H1 (cell line): ENCODE measurements around the gene LFNG. TPM values are rescaled to one million over a fixed set of nuclear protein-coding genes. Genes with fewer than 3 reads are reported as not detected.

Source experiments
- CTCF ChIA-PET: fragments of 300-600 bp; sonication (Branson Sonifier 250); formaldehyde crosslinking; loops from one replicate; lab custom pipeline; 2021; ENCODE audit not compliant: partially characterized antibody; lab: Charles Lee
- POLR2A ChIA-PET: fragments of 300-600 bp; sonication (Branson Sonifier 250); formaldehyde crosslinking; loops from one replicate; lab custom pipeline; 2021; ENCODE audit warnings: inconsistent platforms; ENCODE audit not compliant: partially characterized antibody; lab: Charles Lee
- DNase-seq, 2 experiments: peaks; one replicate each; pipeline versions ENCODE4 v3.0.0 to v3.0.0-alpha.2; 2010 to 2022; ENCODE audit warnings: low spot score in 2 of 2, low read depth in 1 of 2, mixed read lengths in 1 of 2
- FAIRE-seq: peaks from 2 replicates; lab custom pipeline; 2011; peaks lifted over from hg19 to GRCh38; lab: Jason Lieb, UNC
- H2AFZ ChIP-seq: 2 replicates; pipeline ENCODE4 v1.8.1; 2012; ENCODE audit warnings: low read length, inconsistent platforms
- H2AK5ac ChIP-seq: 2 replicates; pipeline ENCODE4 v1.6.1; 2013; ENCODE audit warnings: low read depth, low read length
- H2BK120ac ChIP-seq: replicated peaks from 2 replicates; pipeline ENCODE3; 2013; ENCODE audit warnings: low read depth, low read length, inconsistent platforms
- H2BK12ac ChIP-seq: 2 replicates; pipeline ENCODE4 v1.6.1; 2013; ENCODE audit warnings: low read depth, low read length
- H2BK15ac ChIP-seq: 2 replicates; pipeline ENCODE4 v1.6.1; 2013; ENCODE audit warnings: low read length
- H2BK20ac ChIP-seq: 2 replicates; pipeline ENCODE4 v1.6.1; 2013; ENCODE audit warnings: low read length
- H2BK5ac ChIP-seq: 2 replicates; pipeline ENCODE4 v1.6.1; 2013; ENCODE audit warnings: low read depth, low read length
- H3K14ac ChIP-seq: 2 replicates; pipeline ENCODE4 v1.6.1; 2013; ENCODE audit warnings: inconsistent platforms; ENCODE audit not compliant: insufficient read length
- H3K18ac ChIP-seq: 2 replicates; pipeline ENCODE4 v1.6.1; 2013; ENCODE audit warnings: low read length; ENCODE audit errors: extremely low read depth
- H3K23ac ChIP-seq: 2 replicates; pipeline ENCODE4 v1.6.1; 2013; ENCODE audit warnings: inconsistent platforms; ENCODE audit not compliant: insufficient read length
- H3K23me2 ChIP-seq: 2 replicates; pipeline ENCODE4 v1.6.1; 2013; ENCODE audit warnings: low read depth, low read length
- H3K27ac ChIP-seq: 2 replicates; pipeline ENCODE4 v1.6.1; 2011; ENCODE audit warnings: low read depth, low read length, inconsistent platforms
- H3K27me3 ChIP-seq, 4 experiments: replicated peaks in 1 of 4; 1 replicate in 1 of 4; 2 replicates in 3 of 4; pipeline versions ENCODE4 v1.6.1 to v1.8.1; 2011 to 2013; ENCODE audit warnings: low read length in 3 of 4, mild to moderate bottlenecking in 3 of 4, inconsistent platforms in 2 of 4, mixed read lengths in 2 of 4, moderate library complexity in 1 of 4; ENCODE audit not compliant: control insufficient read depth in 3 of 4, insufficient read depth in 3 of 4; ENCODE audit errors: extremely low read depth in 1 of 4
- H3K36me3 ChIP-seq, 4 experiments: 2 replicates each; pipeline versions ENCODE4 v1.6.1 to v1.8.1; 2011 to 2013; ENCODE audit warnings: mild to moderate bottlenecking in 4 of 4, low read length in 3 of 4, moderate library complexity in 2 of 4, control low read depth in 1 of 4, inconsistent platforms in 1 of 4; ENCODE audit not compliant: insufficient read depth in 4 of 4, control insufficient read depth in 2 of 4
- H3K4ac ChIP-seq: replicated peaks from 2 replicates; pipeline ENCODE3; 2013; ENCODE audit warnings: low read length, low read depth, mixed read lengths, inconsistent platforms; ENCODE audit not compliant: insufficient read length
- H3K4me1 ChIP-seq, 4 experiments: replicated peaks in 1 of 4; 1 replicate in 1 of 4; 2 replicates in 3 of 4; pipeline versions ENCODE4 v1.6.1 to v1.8.1; 2011 to 2013; ENCODE audit warnings: low read length in 3 of 4, inconsistent platforms in 2 of 4, mixed read lengths in 1 of 4; ENCODE audit not compliant: insufficient read depth in 4 of 4, control insufficient read depth in 3 of 4
- H3K4me2 ChIP-seq, 2 experiments: 2 replicates each; pipeline versions ENCODE4 v1.6.1 to v1.8.1; 2011 to 2013; ENCODE audit warnings: low read depth in 2 of 2, low read length in 2 of 2, control low read depth in 1 of 2, inconsistent platforms in 1 of 2, mild to moderate bottlenecking in 1 of 2; ENCODE audit not compliant: insufficient read depth in 1 of 2
- H3K4me3 ChIP-seq, 4 experiments: fragments of 200-600, 300-600 bp in 1 of 4; sonication (generic), shearing (Covaris generic), sonication (Bioruptor Twin) in 1 of 4; 2 replicates each; pipeline versions ENCODE4 v1.5.1 to v1.8.1; 2011 to 2016; ENCODE audit warnings: low read length in 4 of 4, low read depth in 3 of 4, control low read depth in 2 of 4, inconsistent platforms in 2 of 4, mild to moderate bottlenecking in 2 of 4, mixed read lengths in 1 of 4, moderate library complexity in 1 of 4; ENCODE audit not compliant: insufficient read depth in 2 of 4; ENCODE audit errors: extremely low read depth in 1 of 4
- H3K56ac ChIP-seq: replicated peaks from 2 replicates; pipeline ENCODE3; 2013; ENCODE audit warnings: low read depth, mild to moderate bottlenecking, mixed read lengths, low read length, inconsistent platforms; ENCODE audit not compliant: insufficient read length
- H3K79me1 ChIP-seq: 2 replicates; pipeline ENCODE4 v1.6.1; 2013; ENCODE audit warnings: low read depth, low read length, control low read depth
- H3K79me2 ChIP-seq, 2 experiments: 2 replicates each; pipeline versions ENCODE4 v1.6.1 to v1.8.1; 2012 to 2013; ENCODE audit warnings: low read length in 2 of 2, mild to moderate bottlenecking in 2 of 2, inconsistent platforms in 1 of 2; ENCODE audit not compliant: insufficient read depth in 2 of 2, control insufficient read depth in 1 of 2
- H3K9ac ChIP-seq, 4 experiments: replicated peaks in 1 of 4; 1 replicate in 1 of 4; 2 replicates in 3 of 4; pipeline versions ENCODE4 v1.6.1 to v1.8.1; 2011 to 2013; ENCODE audit warnings: low read depth in 3 of 4, low read length in 3 of 4, control low read depth in 2 of 4, mild to moderate bottlenecking in 2 of 4, moderate library complexity in 2 of 4, inconsistent platforms in 1 of 4; ENCODE audit errors: extremely low read depth in 1 of 4
- H3K9me3 ChIP-seq, 2 experiments: 2 replicates each; pipeline versions ENCODE4 v1.6.1 to v1.8.1; 2012 to 2013; ENCODE audit warnings: mild to moderate bottlenecking in 2 of 2, moderate library complexity in 2 of 2, control low read depth in 1 of 2, inconsistent platforms in 1 of 2, low read depth in 1 of 2, low read length in 1 of 2, mixed read lengths in 1 of 2; ENCODE audit not compliant: insufficient read depth in 2 of 2
- H4K20me1 ChIP-seq, 2 experiments: replicated peaks in 1 of 2; 2 replicates each; pipeline versions ENCODE3 to v1.8.1; 2011 to 2013; ENCODE audit warnings: inconsistent platforms in 2 of 2, low read length in 2 of 2, mild to moderate bottlenecking in 1 of 2; ENCODE audit not compliant: insufficient read depth in 2 of 2, control insufficient read depth in 1 of 2
- H4K5ac ChIP-seq: 2 replicates; pipeline ENCODE4 v1.6.1; 2013; ENCODE audit warnings: low read length, low read depth, mixed read lengths, inconsistent platforms; ENCODE audit not compliant: insufficient read length
- H4K8ac ChIP-seq: 2 replicates; pipeline ENCODE4 v1.8.0; 2013; ENCODE audit warnings: mild to moderate bottlenecking, moderate library complexity, low read length, inconsistent platforms; ENCODE audit not compliant: insufficient read depth; ENCODE audit errors: extremely low read depth
- H4K91ac ChIP-seq: replicated peaks from 2 replicates; pipeline ENCODE3; 2013; ENCODE audit warnings: low read length, mixed read lengths, inconsistent platforms; ENCODE audit not compliant: insufficient read length
- ASH2L ChIP-seq: fragments of 200-600, 300-600 bp; sonication (generic); IDR thresholded peaks from one replicate; pipeline ENCODE4 v1.7.1; 2017; ENCODE audit warnings: low read length
- CBX5 ChIP-seq: fragments of 300-800, 300-1000 bp; sonication (generic); IDR thresholded peaks from 2 replicates; pipeline ENCODE4 v1.7.1; 2016; ENCODE audit warnings: antibody characterized with exemption, low read length, low read depth
- CEBPB ChIP-seq: IDR thresholded peaks from 2 replicates; pipeline ENCODE4 v1.6.1; 2012; ENCODE audit warnings: low read depth, low read length
- CHD1 ChIP-seq: IDR thresholded peaks from 2 replicates; pipeline ENCODE4 v1.6.1; 2012; ENCODE audit warnings: low read depth, low read length, improper control_type of control experiment
- CREB1 ChIP-seq: IDR thresholded peaks from 2 replicates; pipeline ENCODE4 v1.6.1; 2012; ENCODE audit warnings: inconsistent platforms
- EGR1 ChIP-seq: IDR thresholded peaks from 2 replicates; pipeline ENCODE4 v1.6.1; 2011; ENCODE audit warnings: low read depth, low read length, borderline replicate concordance
- FOSL1 ChIP-seq: IDR thresholded peaks from 2 replicates; pipeline ENCODE4 v1.6.1; 2011; ENCODE audit warnings: mild to moderate bottlenecking, low read depth, low read length, moderate library complexity; ENCODE audit not compliant: insufficient read depth
- POLR2A ChIP-seq, 2 experiments: IDR thresholded peaks; 1 replicate in 1 of 2; 2 replicates in 1 of 2; pipeline ENCODE4 v1.6.1; 2011; ENCODE audit warnings: low read depth in 2 of 2, low read length in 2 of 2, mild to moderate bottlenecking in 2 of 2; ENCODE audit errors: control extremely low read depth in 1 of 2
- POU5F1 ChIP-seq: IDR thresholded peaks from 2 replicates; pipeline ENCODE4 v1.6.1; 2011; ENCODE audit warnings: low read depth, mild to moderate bottlenecking, low read length, moderate library complexity
- RXRA ChIP-seq: IDR thresholded peaks from 2 replicates; pipeline ENCODE4 v1.6.1; 2011; ENCODE audit warnings: low read depth, mild to moderate bottlenecking, low read length, moderate library complexity; ENCODE audit not compliant: insufficient read depth
- SP4 ChIP-seq: IDR thresholded peaks from 2 replicates; pipeline ENCODE4 v1.6.1; 2012; ENCODE audit warnings: low read length, inconsistent platforms
- SUZ12 ChIP-seq: fragments of 200-600 bp; sonication (generic); IDR thresholded peaks from 2 replicates; pipeline ENCODE4 v1.6.1; 2012; ENCODE audit warnings: mild to moderate bottlenecking, inconsistent platforms, low read length, moderate library complexity, mixed read lengths
- USF2 ChIP-seq: IDR thresholded peaks from 2 replicates; pipeline ENCODE4 v1.6.1; 2011; ENCODE audit warnings: low read length, improper control_type of control experiment
- ZNF274 ChIP-seq: IDR thresholded peaks from 2 replicates; pipeline ENCODE4 v1.7.0; 2012; ENCODE audit warnings: low read length, borderline replicate concordance; ENCODE audit errors: extremely low read depth
- WGBS, 2 experiments: shearing (Covaris generic) in 1 of 2; methylation state at CpG; one replicate each; pipeline versions ENCODE4 v1.1.6 to v1.1.7; 2013 to 2015; ENCODE audit warnings: low lambda C conversion rate in 2 of 2, mixed read lengths in 2 of 2, inconsistent platforms in 1 of 2, low coverage in 1 of 2, missing lambda C conversion rate in 1 of 2; ENCODE audit not compliant: insufficient replicate concordance in 2 of 2, insufficient coverage in 1 of 2, insufficient read length in 1 of 2; ENCODE audit errors: extremely low coverage in 1 of 2, missing lambda C conversion rate in 1 of 2; 5-methylcytosine and 5-hydroxymethylcytosine counted together
- polyA plus RNA-seq, 7 experiments: library from polyadenylated mRNA; depleted of rRNA in 3 of 7; stranded (reverse) in 5 of 7; unstranded in 2 of 7; fragments of >200 nt in 5 of 7; fragments of 200-250 nt in 2 of 7; gene quantifications; 1 replicate in 5 of 7; 2 replicates in 1 of 7; 4 replicates in 1 of 7; pipeline versions ENCODE4 v1.2.1 to v1.2.3, GENCODE V29; 2011 to 2013; ENCODE audit warnings: missing spikeins in 2 of 7, mixed read lengths in 2 of 7
- total RNA-seq: library from RNA; stranded (reverse); fragmentation: NEBNext Ultra II Directional; extraction: Animal tissue kit (Norgen Biotek cat#: 25700); gene quantifications from 2 replicates; pipeline ENCODE4 v1.2.1, GENCODE V29; 2021

Gene LFNG
- total and polyA plus RNA-seq, 2 of the 8 experiments (the other 6 are each of a cell fraction or from before 2014, with no cell fraction given) = 31.6 to 35.6 TPM

- no peak overlapping the region for H3K23ac ChIP-seq
- H4K91ac ChIP-seq = no peak overlapping the region
- ChIA-PET CTCF (interaction anchor here (0.6 to 2.8 kb wide), 4 partner anchors 14 to 1308 kb away, joined by 3 to 11 read pairs (median 5); no protein-coding TSS in a partner anchor), POLR2A (no interaction called here)
- no peak overlapping the region for H2BK5ac ChIP-seq
- no peak overlapping the region for H3K9ac ChIP-seq
- peaks cover 0 to 17% (median 8%) of the 10 kb centered on the region in 4 experiments; a peak in 6 of 7 replicates for H3K4me1 ChIP-seq
- no peak overlapping the region for H2BK20ac ChIP-seq
- no peak overlapping the region for H2BK15ac ChIP-seq
- no peak overlapping the region for H3K4me3 ChIP-seq
- H4K5ac ChIP-seq = no peak overlapping the region
- peaks cover 16% of the 10 kb centered on the region; the same call in 1 of the 2 replicates for H3K23me2 ChIP-seq
- DNase-seq (no peak), FAIRE-seq (no peak)
- H3K4me2 ChIP-seq = no peak overlapping the region
- WGBS, 2 experiments = 82% methylated on average over 2 of the region's 2 CpGs; no CpG with 5 or more reads in 1 of the 2 experiments
- no peaks in the 10 kb centered on the region for H3K9me3 ChIP-seq
- H3K14ac ChIP-seq = no peak overlapping the region
- no peak overlapping the region for H2BK120ac ChIP-seq
- H3K18ac ChIP-seq = no peak overlapping the region
- H3K4ac ChIP-seq = no peak overlapping the region
- H3K36me3 ChIP-seq = no peaks in the 10 kb centered on the region
- H2AFZ ChIP-seq = no peak overlapping the region
- no peak overlapping the region for H2BK12ac ChIP-seq
- H3K79me1 ChIP-seq = no peaks in the 10 kb centered on the region; the same call in 1 of the 2 replicates
- no peak overlapping the region for H4K8ac ChIP-seq
- no peak overlapping the region for H3K27ac ChIP-seq
- no peaks in the 10 kb centered on the region for H3K79me2 ChIP-seq
- H2AK5ac ChIP-seq = 0 out of 2 replicates have a peak overlapping the region, but pooled peaks have one; percentile 24
- H3K56ac ChIP-seq = no peak overlapping the region
- no peaks in the 10 kb centered on the region for H3K27me3 ChIP-seq
- no peaks in the 10 kb centered on the region for H4K20me1 ChIP-seq
- TF ChIP-seq CBX5 (no peak), CEBPB (no peak), EGR1 (no peak), CHD1 (no peak), ASH2L (no peak), SP4 (no peak), CREB1 (no peak), SUZ12 (no peak), POU5F1 (no peak), RXRA (no peak), POLR2A (IDR thresholded peaks at IDR 0.05; ENCODE audit: control extremely low read depth in 1 of 2, low read depth in 2 of 2, low read length in 2 of 2) (no peak), ZNF274 (no peak), FOSL1 (no peak), USF2 (no peak)
Measured at GRCh38 chr7:2492038-2492437, 27.5 kb upstream of the LFNG start.
